Prostate gland (tissue), 2 donors: ENCODE data around the gene ADAR.

ENCODE experiments used
- CTCF ChIP-seq, 4 experiments: fragments of 200-600 bp in 2 of 4; fragments of 450-650 bp in 2 of 4; sonication (generic) in 2 of 4; IDR thresholded peaks; 1 replicate in 3 of 4; 2 replicates in 1 of 4; pipeline ENCODE4 v1.5.1; 2016 to 2019; ENCODE audit warnings: antibody characterized with exemption in 4 of 4, mild to moderate bottlenecking in 2 of 4, moderate library complexity in 2 of 4
- POLR2A ChIP-seq: fragments of 450-650 bp; IDR thresholded peaks from one replicate; pipeline ENCODE4 v1.6.1; 2016; ENCODE audit warnings: antibody characterized with exemption, mild to moderate bottlenecking
- POLR2AphosphoS5 ChIP-seq: sonication (generic); formaldehyde crosslinking; IDR thresholded peaks from one replicate; pipeline ENCODE4 v1.6.1; 2017; ENCODE audit warnings: antibody characterized with exemption

DNA sequence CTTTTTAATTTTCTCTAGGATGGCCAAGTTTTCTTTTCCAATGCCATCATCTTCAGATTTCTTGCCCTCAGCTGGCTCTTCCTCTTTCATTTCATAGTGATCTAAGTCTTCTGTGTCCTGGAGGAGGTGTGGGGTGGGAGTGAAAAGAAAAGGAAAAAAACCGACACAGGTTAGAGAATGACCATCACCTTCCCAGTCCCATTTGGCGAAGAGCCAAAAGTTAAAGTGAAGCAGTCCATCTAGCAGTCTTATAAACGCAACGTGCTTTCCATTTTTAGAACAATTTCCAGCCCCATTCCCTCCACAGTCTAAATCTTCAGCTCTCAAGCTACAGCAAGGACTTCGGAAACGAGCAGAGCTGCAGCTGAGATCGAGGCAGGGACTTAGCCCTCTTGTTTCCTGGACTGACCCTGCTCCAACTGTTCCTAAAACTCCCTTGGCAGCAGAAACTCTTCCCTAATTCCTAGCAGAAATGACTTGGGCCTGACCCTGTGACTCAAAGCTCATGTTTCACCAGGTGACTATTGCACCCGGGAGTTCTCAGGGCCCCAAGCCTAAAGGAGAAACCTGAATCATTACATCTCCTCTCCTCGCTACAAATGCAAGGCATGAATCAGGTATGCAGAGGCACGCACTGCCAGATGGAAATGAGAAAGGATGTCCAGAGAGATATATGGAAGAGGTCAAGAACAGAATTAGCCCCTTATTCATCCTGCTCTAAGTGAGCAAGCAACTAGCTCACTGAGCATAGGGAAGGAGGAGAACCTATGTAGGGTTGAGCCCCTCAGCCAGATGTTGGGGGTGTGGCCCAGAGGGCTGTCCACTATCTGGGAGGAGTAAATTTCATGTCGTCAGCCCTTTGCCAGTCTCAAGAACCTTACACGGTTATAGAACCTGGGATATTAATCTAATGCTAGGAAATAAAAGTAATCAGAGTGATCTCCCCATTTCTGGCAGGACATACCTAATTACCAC lies 54.6 kb downstream of the ADAR start:
- TF ChIP-seq POLR2A (no peak), CTCF (IDR thresholded peaks at IDR 0.05) (no peak), POLR2AphosphoS5 (no peak)
